HCT116 (cell line): ENCODE results near the gene ZBTB49.

Experiments
- EGR1 ChIP-seq: IDR thresholded peaks from 2 replicates; pipeline ENCODE4 v1.6.1; 2012; ENCODE audit warnings: low read depth
- EZH2 ChIP-seq: fragments of 200-600 bp; sonication (generic); IDR thresholded peaks from 2 replicates; pipeline ENCODE4 v1.6.1; 2017; ENCODE audit warnings: antibody characterized with exemption, mixed run types
- POLR2A ChIP-seq: IDR thresholded peaks from 2 replicates; pipeline ENCODE4 v1.7.0; 2011; ENCODE audit warnings: borderline replicate concordance; ENCODE audit not compliant: insufficient read depth, insufficient read length; ENCODE audit errors: extremely low read depth
- ZNF274 ChIP-seq: fragments of 200-500 bp; sonication (Bioruptor generic); IDR thresholded peaks from 2 replicates; pipeline ENCODE4 v1.6.1; 2014; ENCODE audit warnings: mild to moderate bottlenecking, low read depth, low read length, inconsistent platforms
- TF ChIP-seq, protein P1 (sequence below): IDR thresholded peaks from 2 replicates; pipeline ENCODE4 v1.6.1; 2012

DNA sequence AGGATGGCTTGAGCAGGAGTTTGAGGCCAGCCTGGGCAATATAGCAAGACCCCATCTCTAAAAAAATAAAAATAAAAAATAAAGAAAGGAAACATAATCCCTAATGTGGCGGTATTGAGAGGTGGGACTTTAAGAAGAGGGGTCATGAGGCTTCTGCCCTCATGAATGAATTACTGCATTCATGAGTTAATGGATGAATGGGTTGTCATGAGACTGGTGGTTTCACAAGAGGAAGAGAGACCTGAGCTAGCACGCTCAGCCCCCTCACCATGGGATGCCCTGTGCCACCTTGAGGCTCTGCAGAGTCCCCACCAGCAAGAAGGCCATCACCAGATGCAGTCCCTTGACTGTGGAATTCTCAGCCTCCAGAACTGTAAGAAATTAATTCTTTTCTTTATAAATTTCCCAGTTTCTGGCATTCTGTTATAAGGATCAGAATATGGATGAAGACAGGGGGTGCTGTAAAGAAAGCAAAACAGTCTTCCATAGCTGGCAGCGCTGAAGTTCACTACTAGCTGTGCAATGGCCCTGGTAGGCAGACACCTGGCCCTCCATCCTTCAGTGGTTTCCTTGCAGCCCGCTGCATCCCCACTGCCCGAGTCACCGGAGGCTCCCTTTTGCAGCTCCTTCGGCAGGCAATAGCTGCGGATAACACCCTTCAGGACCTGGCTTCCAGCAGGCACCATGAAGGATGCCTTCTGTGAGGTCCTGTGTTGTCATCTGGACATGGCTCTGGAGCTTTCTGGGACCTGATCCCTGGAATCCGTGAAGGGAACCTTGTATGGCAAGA lies 52.0 kb downstream of the ZBTB49 start:
- TF ChIP-seq POLR2A = no peak
- no peak for TF ChIP-seq EZH2
- TF ChIP-seq, protein P1, sequence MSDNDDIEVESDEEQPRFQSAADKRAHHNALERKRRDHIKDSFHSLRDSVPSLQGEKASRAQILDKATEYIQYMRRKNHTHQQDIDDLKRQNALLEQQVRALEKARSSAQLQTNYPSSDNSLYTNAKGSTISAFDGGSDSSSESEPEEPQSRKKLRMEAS = no peak
- no peak for TF ChIP-seq EGR1
- TF ChIP-seq ZNF274 = no peak
